ENCODE measurements around the gene EXD3.

Gene EXD3

DNA sequence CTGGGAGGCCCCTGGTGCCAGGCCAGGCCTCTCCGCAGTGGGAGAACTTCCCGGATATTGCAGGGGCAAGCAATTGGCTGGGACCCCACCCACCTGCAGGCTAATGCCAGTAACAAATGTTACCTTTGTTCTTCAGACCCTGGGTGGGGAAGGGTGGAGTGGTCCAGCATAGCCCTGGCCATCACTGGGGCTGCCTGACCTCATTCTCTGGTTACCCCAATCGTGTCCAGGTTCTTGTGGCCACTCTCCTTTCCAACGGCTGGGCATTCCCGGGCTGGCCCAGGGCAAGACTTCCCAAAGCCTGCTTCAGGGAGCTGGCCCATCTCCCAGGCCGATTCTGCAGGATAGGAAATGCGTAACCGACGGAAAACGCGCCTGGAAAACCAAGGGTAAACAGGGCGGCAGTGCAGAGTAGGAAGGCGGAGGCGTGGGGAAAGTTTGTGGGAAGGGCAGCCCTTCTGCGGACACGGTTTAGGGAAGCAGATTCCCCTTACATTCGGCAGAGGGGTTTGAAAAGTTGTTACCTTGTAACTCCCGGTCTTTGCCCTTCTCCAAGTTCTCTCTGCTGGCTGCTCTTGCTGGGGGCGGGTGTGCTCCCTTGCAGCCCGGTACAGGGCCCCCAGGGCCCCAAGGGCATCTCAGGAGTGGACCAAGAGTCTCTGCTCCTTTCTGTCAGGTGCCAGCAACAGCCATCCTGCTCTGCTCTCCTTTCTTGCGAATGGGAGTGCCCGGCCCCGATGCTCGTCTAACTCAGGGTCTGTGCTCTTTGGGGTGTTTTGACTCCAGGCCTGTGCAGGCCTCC, 124.4 kb downstream of the EXD3 start:
- DNase-seq (ENCODE audit: extremely low read depth, low read depth), result no peak
- TF ChIP-seq, protein P1, sequence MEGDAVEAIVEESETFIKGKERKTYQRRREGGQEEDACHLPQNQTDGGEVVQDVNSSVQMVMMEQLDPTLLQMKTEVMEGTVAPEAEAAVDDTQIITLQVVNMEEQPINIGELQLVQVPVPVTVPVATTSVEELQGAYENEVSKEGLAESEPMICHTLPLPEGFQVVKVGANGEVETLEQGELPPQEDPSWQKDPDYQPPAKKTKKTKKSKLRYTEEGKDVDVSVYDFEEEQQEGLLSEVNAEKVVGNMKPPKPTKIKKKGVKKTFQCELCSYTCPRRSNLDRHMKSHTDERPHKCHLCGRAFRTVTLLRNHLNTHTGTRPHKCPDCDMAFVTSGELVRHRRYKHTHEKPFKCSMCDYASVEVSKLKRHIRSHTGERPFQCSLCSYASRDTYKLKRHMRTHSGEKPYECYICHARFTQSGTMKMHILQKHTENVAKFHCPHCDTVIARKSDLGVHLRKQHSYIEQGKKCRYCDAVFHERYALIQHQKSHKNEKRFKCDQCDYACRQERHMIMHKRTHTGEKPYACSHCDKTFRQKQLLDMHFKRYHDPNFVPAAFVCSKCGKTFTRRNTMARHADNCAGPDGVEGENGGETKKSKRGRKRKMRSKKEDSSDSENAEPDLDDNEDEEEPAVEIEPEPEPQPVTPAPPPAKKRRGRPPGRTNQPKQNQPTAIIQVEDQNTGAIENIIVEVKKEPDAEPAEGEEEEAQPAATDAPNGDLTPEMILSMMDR (IDR thresholded peaks at IDR 0.05; ENCODE audit: low read depth, low read length), result no peak

DNA sequence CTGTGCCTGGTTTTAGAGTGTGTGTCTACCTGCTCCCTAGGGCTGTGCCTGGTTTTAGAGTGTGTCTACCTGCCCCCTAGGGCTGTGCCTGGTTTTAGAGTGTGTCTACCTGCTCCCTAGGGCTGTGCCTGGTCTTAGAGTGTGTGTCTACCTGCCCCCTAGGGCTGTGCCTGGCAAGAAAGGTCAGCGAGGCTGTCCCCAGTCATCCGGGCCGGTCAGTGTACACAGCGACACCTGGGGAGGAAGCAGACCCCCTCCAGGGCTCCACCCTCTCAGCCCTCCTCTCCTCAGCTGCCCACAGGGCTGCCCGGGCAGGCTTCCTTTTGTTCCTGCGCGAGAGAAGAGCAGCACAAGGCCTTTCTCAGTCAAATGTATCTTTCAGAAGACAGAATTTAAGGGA, 125.0 kb downstream of the EXD3 start:
- no peak for DNase-seq (ENCODE audit: extremely low read depth, low read depth)
- TF ChIP-seq, protein P1 (IDR thresholded peaks at IDR 0.05; ENCODE audit: low read depth, low read length), result no peak

DNA sequence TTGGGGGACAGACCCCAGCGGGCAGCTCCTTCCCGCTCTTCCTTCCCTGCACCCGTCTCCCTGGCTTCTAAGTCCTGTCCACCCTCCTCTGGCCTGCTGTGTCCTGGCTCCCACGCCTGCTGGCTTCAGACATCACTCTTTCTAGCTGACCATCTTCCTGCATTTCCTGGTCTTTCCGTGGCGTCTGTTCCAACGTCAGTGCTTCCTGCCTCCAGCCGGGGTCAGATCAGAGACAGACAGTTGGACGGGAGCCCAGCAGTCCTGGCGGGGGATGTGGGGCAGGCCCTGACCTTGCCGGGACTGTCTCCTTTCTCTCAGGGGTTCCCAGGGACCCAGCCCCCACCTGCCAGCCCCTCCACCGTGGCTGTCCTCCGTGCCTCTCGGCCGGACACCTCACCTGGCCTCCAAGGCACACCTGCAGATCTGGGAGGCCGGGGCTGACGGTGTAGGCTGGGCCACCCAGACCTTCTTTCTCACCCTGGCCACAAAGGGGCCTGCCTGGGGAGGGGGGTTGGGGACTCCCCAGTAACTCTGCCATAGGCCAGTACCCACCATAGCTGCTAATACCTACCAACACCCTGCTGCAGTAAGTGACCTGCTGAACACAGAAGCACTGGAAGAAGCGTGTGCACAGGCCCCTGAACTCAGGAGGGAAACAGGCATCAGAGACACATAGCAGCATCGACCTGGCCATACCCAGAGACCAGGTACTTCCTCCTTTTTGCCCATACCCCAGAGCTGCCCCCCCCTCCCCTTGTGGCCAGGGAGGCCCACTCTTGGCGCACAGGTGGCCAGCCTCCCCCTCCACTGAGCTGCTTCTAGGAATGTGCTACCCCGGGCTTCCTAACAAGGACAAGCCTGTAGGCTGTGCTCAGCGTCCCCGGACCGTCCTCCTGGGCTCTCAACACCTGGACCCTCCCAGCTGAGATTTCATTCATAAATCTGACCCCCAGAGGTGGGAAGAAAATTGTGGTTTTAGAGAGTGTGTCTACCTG, 126.0 kb downstream of the EXD3 start:
- no peak for DNase-seq (ENCODE audit: extremely low read depth, low read depth)
- TF ChIP-seq, protein P1 (IDR thresholded peaks at IDR 0.05; ENCODE audit: low read depth, low read length), result no peak

DNA sequence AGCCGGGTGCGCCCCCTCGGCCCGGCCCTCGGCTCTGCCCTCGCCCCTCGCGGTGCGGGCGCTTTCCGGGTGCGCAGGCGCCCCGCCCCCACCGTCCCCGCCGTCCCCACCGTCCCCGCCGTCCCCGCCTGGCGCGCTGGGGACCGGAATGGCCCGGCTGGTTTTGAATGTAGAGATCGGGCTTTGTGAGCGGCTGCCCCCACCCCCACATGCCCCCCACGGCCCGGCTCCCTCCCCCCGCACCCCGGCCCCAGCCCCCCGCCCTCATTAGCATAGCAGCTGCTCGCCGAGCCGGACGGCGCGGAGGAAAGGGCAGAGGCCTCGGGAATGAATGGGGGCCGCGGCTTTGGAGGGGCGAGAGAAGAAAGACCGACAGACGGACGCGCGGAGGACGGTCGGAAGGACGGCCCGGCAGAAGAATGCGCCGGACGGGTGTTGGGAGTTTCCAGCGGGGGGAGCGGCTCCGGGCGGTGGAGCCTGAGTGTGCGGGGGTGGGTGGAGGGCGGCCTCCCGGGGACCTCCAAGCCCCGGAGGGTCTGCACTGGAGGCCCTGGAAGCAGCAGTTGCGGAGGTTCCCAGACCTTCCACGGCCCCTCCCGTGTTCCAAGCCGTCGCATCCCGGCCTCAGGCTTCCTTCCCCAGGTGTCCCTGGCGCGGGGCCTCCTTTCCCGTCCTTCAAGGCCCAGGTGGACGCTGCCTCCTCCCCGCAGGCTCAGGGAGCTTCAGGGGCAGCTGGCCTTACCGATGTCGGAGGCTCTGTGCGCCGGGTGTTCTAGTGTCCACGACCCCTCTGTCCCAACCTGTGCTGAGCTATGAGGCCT, 126.9 kb downstream of the EXD3 start:
- TF ChIP-seq, protein P1 (IDR thresholded peaks at IDR 0.05; ENCODE audit: low read depth, low read length), result no peak
- no peak for DNase-seq (ENCODE audit: extremely low read depth, low read depth)

DNA sequence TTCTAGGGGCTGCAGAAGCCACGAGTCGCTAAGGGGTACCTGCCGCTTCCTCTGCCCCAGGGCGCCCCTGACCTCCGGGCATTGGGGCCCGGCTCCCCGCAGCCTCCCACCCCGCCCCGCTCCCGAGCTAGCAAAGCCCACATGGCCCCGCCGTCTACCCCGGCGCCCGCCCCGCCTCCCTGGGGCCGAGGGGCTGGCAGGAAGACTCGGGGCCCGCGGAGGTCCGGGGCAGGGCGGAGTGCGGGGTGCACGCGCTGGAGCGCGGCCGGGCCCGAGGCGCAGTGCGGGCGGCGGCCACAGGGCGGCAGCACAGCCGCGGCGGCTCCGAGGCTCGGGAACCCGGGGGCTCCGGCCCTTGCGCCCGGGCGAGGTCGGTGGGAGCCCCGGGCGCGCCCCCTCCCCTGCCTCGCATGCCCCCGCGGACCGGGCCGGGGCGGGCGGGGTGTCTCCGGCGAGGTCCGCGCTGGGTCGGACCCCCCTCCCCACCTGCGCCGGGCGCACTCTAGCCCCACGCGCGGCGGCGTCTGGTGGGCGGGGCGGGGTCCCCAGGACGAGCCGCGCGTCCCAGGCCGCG, 127.6 kb downstream of the EXD3 start:
- TF ChIP-seq, protein P1 (IDR thresholded peaks at IDR 0.05; ENCODE audit: low read depth, low read length), result peak; percentile 28
- no peak for DNase-seq (ENCODE audit: extremely low read depth, low read depth)

DNA sequence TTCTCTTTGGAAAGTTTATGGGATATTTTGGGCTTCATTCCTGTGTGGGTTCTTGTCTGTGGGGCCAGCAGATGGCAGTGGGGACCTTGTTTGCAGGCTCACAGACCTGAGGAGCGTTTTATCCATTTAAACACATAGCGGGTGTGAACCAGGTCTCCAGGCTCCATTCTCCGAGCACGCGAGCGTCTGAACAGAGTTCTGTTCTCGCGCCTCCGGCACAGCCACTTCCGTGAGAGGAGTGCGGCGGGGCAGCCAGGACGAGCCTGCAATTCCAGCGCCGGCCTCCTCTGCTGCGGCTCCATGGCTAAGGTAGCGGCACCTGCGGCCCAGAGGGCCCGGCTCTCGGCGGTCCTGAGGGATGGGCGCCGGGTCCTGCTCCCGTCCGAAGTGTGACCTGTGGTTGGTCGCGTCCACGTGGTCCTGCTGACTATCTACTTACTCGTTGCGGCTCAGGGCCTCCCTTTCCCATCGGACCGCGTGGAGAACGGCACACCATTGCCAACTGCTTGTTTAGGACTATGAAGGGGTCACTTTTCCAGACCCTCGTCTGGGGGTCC, 128.2 kb downstream of the EXD3 start:
- TF ChIP-seq, protein P1 (IDR thresholded peaks at IDR 0.05; ENCODE audit: low read depth, low read length), result peak; percentile 12
- no peak for DNase-seq (ENCODE audit: extremely low read depth, low read depth)
